SW480 (cell line): ENCODE results near the gene RPL26.

Experiments used
- DNase-seq: peaks from one replicate; pipeline ENCODE4 v3.0.0-alpha.2; 2016; ENCODE audit warnings: low spot score

RPL26 gene

GRCh38 chr17:8383143-8383822 lies at the start of gene RPL26:
RPL26 (minus strand) TSS chr17:8383193; CDS start chr17:8382310, 883 bp downstream.
- DNase-seq, result peak; percentile 98

GRCh38 chr17:8430966-8431365 lies 48.0 kb upstream of the RPL26 start:
- no peak for DNase-seq

GRCh38 chr17:8426802-8427201 lies 43.8 kb upstream of the RPL26 start:
- DNase-seq, result no peak

GRCh38 chr17:8426094-8426720 lies 43.2 kb upstream of the RPL26 start:
- no peak for DNase-seq

GRCh38 chr17:8421571-8421970 lies 38.6 kb upstream of the RPL26 start:
- no peak for DNase-seq

GRCh38 chr17:8420041-8420934 lies 37.3 kb upstream of the RPL26 start:
- peak; percentile 52 for DNase-seq

GRCh38 chr17:8419305-8419704 lies 36.3 kb upstream of the RPL26 start:
- DNase-seq, result no peak

GRCh38 chr17:8418471-8418870 lies 35.5 kb upstream of the RPL26 start:
- no peak for DNase-seq

- no peak for DNase-seq
These were observed 34.8 kb upstream of the RPL26 start for GRCh38 chr17:8417806-8418205.

GRCh38 chr17:8413938-8414337 lies 30.9 kb upstream of the RPL26 start:
- DNase-seq, result no peak

- DNase-seq, result no peak
These were observed 30.3 kb upstream of the RPL26 start for GRCh38 chr17:8413328-8413727.

GRCh38 chr17:8412089-8412488 lies 29.1 kb upstream of the RPL26 start:
- no peak for DNase-seq

- DNase-seq, result no peak
These were observed 27.9 kb upstream of the RPL26 start for GRCh38 chr17:8410883-8411238.

- DNase-seq, result peak; percentile 85
These were observed 27.2 kb upstream of the RPL26 start for GRCh38 chr17:8409966-8410882.

- DNase-seq, result peak; percentile 88
These were observed 25.4 kb upstream of the RPL26 start for GRCh38 chr17:8408371-8408770.

GRCh38 chr17:8406174-8406573 lies 23.2 kb upstream of the RPL26 start:
- DNase-seq, result no peak

GRCh38 chr17:8405499-8406016 lies 22.6 kb upstream of the RPL26 start:
- no peak for DNase-seq

- DNase-seq, result no peak
These were observed 20.0 kb upstream of the RPL26 start for GRCh38 chr17:8402921-8403536.

- DNase-seq, result no peak
These were observed 18.1 kb upstream of the RPL26 start for GRCh38 chr17:8401107-8401506.

- no peak for DNase-seq
These were observed 16.0 kb upstream of the RPL26 start for GRCh38 chr17:8398980-8399379.

- no peak for DNase-seq
These were observed 14.6 kb upstream of the RPL26 start, which contains the start of gene RNF222 for GRCh38 chr17:8397636-8398035. RNF222 (minus strand) TSS chr17:8397827; CDS start chr17:8393461, 4,366 bp downstream.
